Femur (tissue), 1 donor: Measurements from ENCODE around the gene NPY4R2.
"Not testable (repeated sequence)": the region's sequence is repeated elsewhere in the genome, so short reads cannot be mapped to it uniquely, and the experiment has no call there.

Experiments
- DNase-seq: peaks from one replicate; pipeline ENCODE4 v3.0.0-alpha.2; 2017

The NPY4R2 gene

DNA sequence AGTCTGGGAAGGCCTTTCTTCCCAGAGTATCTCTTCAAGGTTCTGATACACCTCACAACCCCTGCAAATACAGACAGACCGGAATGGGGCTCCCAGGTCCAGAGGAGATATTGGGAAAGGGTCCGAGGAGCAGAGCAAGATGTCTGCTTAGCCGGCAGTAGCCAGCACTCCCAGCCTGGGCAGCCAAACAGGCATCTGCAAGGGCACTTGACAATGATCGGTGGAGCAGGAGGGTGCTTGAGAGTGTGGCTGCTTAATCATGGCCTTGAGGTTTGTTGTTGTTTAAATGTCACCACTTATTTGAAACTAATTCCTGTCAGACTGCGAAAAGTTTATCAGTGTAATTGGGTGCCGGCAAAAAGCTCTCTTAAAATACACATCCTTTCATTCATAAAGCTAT, 15.0 kb downstream of the NPY4R2 start:
- not testable (repeated sequence) for DNase-seq

- DNase-seq = not testable (repeated sequence)
These were observed 18.3 kb downstream of the NPY4R2 start for GRCh38 chr10:47936772-47937228.

DNA sequence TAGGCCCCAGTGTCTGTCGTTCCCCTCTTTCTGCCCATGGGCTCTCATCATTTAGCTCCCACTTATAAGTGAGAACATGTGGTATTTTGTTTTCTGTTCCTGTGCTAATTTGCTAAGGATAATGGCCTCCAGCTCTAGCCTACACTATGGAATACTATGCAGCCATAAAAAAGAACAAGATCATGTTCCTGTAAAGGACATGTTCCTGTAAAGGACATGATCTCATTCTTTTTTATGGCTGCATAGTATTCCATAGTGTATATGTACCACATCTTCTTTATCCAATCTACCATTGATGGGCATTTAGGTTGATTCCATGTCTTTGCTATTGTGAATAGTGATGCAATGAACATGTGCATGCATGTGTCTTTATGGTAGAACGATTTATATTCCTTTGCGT, 19.2 kb downstream of the NPY4R2 start:
- not testable (repeated sequence) for DNase-seq

DNA sequence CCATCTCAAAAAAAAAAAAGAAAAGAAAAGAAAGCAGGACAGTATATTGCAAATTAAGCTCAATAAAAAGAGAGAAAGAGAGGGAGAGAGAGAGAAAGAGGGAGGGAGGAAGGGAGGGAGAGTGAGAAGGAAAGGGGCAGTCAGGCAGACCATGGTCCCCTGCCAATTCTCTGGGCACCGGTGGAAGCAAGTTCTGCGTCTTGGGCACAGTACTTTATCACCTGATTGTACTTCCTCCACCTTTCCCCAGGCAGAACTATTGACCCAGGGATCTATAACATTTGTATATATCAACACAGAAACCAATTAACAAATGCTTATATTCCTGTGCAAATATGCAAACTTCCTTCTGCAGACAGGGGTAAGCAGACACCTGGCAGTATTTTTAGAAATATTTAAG, 22.4 kb downstream of the NPY4R2 start:
- DNase-seq = not testable (repeated sequence)

DNA sequence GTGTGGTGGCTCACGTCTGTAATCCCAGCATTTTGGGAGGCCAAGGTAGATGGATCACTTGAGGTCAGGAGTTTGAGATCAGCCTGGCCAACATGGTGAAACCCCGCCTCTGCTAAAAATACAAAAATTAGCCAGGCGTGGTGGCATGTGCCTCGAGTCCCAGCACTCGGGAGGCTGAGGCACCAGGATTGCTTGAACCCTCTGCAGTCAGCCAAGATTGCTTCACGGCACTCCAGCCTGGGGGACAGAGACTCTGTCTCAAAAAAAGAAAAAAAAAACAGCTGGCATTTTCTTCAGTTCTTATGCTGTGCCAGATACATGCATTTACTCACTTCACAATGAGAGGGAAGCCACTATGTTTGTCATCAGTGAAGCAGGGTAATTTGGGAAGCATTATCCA, 22.9 kb downstream of the NPY4R2 start:
- DNase-seq = not testable (repeated sequence)

GRCh38 chr10:47942351-47943019, 24.0 kb downstream of the NPY4R2 start:
- not testable (repeated sequence) for DNase-seq

- DNase-seq = not testable (repeated sequence)
These were observed 24.9 kb downstream of the NPY4R2 start for GRCh38 chr10:47943328-47943727.

DNA sequence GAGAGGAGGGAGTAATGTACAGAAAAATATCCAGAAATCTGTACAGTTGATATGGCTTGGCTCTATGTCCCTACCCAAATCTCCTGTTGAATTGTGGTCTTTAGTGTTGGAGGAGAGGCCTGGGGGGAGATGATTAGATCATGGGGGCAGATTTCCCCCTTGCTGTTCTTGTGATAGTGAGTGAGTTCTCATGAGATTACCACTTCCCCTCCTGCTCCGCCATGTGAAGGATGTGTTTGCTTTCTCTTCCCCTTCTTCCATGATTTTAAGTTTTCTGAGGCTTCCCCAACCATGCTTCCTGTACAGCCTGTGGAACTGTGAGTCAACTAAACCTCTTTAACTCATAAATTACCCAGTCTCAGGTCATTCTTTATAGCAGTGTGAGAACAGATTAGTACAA, 29.0 kb downstream of the NPY4R2 start:
- not testable (repeated sequence) for DNase-seq

- not testable (repeated sequence) for DNase-seq
These were observed 38.7 kb downstream of the NPY4R2 start for GRCh38 chr10:47957158-47957557.

DNA sequence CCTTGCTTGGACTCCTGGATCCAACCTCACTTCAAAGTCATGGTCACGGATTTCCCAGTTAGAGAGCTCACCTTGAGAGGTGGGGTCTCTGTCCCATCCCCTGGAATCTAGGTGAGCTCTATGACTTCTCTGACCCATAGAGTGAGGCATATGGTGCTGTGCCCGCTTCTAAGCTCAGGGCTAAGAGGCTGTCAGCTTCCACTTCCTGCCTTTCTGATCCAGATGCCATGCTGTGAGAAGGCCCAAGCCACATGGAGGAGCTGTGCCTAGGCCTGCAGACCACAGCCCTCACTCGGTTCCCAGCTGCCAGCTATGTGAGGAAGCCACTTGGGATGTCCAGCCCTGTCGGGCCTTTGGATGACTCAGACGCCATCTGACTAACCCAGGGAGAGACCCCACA, 41.2 kb downstream of the NPY4R2 start:
- not testable (repeated sequence) for DNase-seq

- not testable (repeated sequence) for DNase-seq
These were observed 42.2 kb downstream of the NPY4R2 start for GRCh38 chr10:47960699-47961098.

DNA sequence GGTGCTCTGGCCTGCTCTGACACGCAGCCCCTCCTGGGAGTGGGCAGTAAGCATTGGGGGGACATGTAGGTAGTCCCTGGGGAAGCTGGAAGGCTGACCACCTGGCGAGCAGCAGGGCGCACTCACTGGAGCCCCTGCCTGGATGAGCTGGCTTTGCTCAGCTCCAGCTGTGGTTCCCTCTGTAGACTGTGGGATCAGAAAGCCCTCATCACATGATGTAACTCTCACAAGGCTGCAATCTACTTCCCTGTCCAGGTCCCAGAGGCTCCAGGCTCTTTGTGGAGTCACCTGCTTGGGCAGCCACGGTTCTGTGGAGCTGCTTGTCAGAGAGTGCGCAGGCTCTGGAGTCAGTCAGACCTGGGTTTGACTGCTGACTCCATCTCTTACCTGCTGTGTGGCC, 44.3 kb downstream of the NPY4R2 start:
- not testable (repeated sequence) for DNase-seq

GRCh38 chr10:47964280-47965063, 46.0 kb downstream of the NPY4R2 start:
- not testable (repeated sequence) for DNase-seq

- DNase-seq = not testable (repeated sequence)
These were observed 50.5 kb downstream of the NPY4R2 start for GRCh38 chr10:47968988-47969387.

DNA sequence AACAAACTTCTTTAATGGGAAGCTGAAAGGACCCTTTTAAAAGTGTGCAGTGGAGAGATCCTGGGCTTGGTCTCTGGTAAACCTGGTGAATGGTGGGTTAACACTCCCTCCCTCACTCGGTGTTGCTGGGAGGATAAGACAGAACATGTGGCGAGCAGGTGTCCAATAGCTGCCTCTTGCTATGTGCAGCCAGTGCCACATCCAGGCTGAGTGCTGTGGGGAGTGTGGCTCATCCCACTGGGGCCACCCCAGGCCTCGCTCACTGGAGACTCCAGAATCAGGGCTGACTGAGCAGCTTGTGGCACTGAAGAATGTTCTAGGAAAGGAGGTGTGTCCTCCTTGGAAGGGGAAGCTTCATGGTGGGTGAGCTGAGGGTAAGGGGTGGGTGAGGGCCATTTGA, 51.6 kb downstream of the NPY4R2 start:
- not testable (repeated sequence) for DNase-seq

DNA sequence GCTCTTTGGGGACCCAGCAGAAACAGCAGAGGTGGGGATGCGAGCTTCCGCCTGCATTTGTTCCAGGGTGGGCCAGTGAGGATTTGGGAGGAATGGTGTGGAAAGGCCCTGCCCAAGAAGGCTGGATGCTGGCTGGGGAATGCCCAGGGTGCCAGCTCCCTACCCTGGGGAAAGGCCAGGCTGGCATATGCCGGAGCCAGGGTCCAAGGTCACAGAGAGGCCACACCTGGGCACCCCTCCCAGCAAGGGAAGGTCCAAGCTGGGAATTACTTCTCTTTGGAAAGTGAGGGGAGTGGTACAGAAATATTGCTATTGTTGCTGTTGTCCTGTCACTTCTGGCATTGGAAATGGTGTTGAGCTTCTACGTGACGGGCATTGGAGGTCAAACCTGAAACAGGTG, 53.1 kb downstream of the NPY4R2 start:
- DNase-seq = not testable (repeated sequence)

DNA sequence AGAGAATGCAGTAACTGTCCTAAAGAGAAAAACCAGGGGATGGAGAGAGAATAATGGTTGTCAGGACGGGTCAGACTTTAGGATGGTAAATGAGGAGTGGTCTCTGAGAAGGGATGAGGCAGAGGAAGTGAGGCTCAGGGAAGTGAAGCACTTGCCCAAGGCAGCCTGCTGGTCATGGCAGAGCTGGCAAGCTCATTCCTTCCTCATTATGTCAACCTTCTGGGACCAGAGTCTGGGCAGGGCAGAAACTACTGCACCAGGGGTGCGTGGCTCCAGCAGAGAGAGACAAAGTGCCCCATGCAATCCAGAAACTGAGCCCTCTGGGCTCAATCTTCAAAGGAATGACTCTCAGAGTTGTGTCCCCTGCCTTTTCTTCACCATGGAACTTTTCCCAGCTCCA, 53.6 kb downstream of the NPY4R2 start:
- DNase-seq = not testable (repeated sequence)
